Inferior parietal cortex (tissue), 1 donor: ENCODE measurements around the gene ARCN1.
"Not testable (repeated sequence)": the region's sequence is repeated elsewhere in the genome, so short reads cannot be mapped to it uniquely, and the experiment has no call there.

Experiments
- DNase-seq: peaks from one replicate; pipeline ENCODE4 v3.0.0-alpha.2; 2016; ENCODE audit errors: extremely low spot score

Gene ARCN1

DNA sequence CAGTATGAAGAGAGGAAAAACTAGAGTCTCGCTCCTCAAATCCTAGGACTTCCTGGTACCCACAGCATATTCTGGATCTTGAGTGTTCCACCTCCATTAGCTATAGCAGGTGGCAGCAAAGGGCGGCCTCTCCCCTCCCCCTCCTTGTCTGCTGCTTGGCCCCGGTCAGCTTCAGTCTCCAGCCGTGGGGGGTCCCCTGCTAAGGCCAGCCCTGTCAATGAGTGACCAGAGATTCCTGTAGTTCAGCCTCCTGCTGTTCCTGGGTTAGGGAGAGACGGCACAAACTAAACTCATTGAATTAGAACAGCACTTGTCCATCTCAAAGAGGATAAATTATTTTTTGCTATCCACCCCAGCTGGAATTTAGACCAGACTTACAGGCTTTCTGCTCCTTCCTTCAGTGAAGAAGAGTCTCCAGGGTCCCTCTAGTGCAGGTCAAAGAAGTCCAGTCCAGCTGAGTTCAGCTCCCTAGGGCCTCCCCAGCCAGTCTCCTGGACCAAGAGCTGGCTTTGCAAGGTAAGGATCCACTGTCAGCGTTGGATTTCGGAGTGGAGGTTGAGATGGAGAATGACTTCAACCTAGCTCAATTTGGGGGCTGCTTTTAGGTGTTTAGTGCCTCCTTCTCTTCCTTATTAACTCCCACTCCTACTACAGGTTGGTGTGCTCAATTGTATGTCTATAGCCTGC lies 34.1 kb downstream of the ARCN1 start:
- peak; percentile 22 for DNase-seq

DNA sequence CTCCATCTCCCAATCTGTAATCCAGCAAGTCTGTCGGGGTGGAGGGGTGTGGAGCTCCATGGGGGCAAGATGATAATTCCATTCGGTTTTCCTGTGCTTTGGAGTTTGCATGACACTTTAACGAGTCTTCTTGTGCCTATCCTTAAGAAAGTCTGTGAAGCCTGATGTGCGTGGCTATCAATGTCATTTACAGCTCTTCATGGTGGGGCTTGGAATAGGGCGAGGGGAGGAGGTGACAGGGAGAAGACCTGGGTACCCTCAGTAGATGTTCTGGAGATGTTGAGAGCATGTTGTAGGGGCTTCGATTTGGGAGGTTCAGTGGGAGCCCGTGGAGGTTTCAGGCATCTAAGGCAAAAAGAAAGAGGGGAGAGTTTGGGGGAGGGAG lies 34.6 kb downstream of the ARCN1 start:
- DNase-seq, result peak; percentile 22

DNA sequence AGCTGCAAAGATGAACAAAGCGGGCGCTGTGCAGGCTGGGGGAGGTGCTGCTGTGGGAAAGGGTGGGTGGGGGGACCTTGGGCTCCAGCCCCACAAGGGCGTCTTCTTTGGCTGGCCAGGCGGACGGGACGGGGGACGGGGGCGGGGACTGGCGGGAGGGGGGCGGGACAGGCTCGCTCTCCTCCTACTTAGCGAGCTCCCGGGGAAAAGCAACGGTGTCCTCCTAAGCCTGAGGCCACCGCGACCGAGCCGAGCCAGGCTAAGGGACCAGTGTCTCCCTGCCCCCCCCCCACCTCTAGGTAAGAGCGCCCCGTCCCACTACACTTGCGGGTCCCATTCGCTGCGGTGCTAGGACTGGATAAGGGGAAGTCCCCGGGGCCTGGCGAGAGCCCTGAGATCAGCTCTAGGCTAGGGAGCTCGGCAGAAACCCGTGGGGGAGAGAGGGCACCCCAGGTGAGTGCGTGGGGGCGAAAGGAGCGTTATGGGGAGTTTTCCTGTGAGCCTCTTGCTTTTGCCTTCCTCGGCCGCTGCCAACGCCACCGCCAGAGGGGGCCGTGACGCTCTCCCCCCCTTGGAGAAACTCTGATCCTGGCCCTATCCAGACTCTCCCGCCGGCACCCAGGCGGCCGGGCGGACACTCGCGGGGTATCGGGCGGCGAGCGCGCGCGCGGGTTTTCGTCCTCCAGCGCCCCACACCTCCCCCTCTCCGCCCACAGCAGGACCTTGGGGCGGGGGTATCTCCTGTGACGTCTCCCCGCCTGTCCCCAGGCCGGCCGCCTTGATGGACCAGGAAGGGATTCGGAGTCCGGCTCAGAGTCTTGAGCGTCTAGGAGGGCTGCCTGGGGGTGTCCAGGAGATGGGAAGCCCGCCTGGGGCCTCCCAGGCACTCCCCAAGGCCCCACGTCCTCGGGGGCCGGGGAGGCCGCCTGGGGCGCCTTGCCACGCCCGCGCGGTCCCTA lies 35.5 kb downstream of the ARCN1 start, which contains the start of gene PHLDB1:
Gene PHLDB1 (plus strand): TSS at position 215 of the 959 bp plus-strand sequence. CDS start 6,222 bp downstream, outside the sequence.
- DNase-seq, result peak; percentile 44

DNA sequence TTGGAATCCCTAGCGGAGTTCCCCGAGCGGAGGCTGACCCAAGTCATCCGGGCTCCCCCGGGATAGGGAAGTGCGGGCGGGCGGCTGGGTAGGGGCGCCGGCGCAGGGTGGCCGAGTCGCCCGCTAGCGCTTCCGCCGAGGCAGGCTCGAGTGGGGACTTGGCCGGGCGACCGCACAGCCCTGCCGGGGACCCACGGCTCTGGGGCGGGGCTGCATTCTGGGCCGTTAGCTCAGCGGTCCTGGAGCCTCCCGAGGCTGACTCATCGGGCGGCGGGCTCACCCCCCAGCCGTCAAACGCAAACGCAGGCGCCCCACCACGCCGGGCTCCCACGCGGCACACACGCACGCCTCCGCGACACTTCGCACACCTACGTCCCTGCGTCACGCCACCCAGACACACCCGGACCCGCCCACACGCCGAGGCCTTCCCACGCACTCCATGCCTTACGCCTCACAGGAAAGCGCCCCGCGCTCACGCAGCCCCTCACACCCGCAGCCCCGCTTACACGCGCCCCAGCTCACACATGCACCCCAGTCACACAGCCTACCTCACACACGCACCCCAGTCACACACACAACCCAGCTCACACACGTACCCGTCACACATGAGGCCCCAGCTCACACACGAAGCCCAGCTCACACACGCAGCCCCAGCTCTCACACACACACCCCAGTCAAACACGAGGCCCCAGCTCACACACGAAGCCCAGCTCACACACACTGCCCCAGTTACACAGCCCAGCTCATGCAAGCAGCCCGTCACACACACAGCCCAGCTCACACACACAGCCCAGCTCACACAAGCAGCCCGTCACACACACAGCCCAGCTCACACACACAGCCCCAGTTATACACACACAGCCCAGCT lies 36.4 kb downstream of the ARCN1 start:
- peak; percentile 36 for DNase-seq

DNA sequence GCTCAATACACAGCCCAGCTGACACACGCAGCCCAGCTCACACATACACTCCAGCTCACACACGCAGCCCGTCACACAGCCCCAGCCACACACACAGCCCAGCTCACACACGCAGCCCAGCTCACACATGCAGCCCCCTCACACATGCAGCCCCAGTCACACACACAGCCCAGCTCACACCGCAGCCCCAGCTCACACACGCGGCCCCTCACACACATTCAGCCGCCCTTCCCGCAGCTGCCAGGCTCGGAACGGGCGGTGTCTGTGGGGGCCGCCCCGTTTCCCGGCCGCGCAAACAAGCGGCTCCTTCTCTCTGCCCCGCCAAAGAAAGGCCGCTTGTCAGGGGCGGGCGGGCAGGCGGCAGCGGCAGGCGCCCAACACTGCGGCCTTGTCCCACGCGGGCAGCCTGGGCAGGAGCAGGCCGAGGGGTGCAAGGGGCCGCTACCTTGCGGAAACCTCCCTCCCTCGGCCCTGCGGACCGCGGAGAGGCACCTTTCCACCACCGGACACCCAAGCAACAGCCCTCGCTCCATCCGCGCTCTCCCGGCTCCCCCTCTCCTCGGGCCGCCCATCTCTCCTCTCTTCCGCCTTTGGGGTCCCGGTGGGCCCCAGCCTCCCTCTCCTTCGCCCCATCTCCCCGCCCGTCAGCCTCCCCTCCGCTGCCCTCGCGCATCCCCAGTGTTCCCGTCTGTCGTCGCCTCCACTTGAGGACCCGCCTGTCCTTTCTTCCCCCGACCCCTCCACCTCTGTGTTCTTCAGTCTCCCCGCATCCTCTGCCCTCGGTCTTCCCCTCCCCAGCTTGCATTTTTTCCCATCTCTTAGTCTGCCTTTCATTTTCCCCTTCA lies 37.4 kb downstream of the ARCN1 start:
- peak; percentile 51 for DNase-seq

DNA sequence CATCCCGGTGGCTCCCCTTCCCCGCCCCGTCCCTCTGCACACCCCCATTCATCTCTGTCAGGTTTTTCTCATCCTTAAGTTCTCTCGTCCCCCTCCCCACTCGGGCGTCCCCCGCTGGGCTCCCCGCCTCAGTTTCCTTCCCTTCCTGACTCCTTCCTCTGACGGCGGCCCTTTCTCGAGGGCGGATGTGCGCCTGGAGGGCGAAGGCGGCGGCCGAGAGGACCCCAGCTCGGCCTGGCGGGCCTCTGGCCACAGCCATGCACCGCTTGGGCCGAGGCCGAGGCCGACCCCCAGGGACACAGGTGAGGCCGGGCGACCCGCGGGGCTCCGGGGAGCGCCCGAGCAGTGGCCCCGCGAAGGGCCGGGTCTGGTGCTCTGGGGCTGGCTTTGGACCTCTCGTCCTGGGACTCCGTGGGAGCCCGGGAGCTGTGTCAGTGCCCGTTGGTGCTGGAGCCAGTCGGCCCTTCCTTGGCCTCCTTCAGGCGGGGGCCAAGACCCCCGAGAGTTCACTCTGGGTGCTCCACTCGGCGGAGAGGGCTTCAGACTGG lies 38.1 kb downstream of the ARCN1 start:
- no peak for DNase-seq

DNA sequence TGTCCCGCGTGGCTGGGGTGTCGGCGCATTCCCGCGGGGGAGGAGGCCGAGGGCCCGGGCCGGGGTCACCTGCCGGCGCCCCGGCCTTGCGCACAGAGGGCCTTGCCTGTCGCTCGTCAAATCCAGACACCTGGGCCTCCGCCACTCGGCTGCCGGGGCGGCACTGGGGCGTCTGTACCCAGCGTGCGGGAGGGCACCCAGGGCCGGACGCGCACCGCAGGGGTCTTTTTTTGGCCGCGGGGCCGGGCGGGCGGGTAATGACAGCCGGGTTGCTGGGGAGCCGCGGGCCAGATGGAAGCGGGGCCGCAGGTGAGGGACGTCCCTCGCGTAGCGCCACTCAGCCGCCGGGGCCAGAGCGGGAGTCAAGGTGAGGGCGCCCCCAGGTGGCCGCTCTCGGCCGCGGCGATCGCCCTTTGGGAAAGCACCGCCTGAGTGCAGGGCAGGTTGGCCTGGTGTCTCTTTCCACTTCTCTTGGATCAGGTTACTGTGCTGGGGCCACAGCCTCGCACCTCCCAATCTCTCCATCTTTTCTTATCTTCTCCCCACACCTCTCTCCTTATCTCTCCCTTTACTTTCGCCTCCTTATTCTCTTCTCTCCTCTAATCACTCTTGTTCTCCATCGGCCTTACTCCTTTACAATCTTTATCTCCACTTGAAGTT lies 38.7 kb downstream of the ARCN1 start:
- peak; percentile 67 for DNase-seq

DNA sequence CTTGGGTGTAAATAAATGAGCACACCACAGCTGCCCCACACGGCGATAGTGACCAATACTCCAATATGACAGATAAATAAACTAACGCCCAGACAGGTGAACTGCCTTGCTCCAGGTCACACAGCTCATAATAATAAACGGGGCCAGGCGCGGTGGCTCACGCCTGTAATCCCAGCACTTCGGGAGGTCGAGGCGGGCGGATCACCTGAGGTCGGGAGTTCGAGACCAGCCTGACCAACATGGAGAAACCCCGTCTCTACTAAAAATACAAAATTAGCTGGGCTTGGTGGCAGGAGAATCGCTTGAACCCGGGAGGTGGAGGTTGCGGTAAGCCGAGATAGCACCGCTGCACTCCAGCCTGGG lies 39.2 kb downstream of the ARCN1 start:
- not testable (repeated sequence) for DNase-seq

DNA sequence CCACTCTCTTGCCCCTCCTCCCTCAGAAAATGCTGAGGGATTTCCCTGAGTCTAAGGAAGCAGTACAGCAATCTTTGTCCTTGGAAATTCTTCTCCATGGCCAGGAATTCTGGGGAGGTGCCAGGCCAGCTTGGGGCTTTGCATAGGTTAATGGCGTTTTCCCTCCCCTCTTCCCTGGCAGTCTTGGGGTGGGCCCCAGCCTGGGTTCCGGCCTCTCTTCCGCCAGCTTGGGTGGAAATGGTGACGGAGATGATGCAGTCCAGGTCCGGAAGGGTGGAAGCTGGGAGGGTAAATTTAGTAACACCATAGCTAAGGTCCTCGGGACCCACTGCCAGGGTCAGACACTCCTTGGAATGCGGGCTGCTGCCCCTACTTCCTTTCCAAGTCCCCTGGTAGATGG lies 40.2 kb downstream of the ARCN1 start:
- DNase-seq, result no peak

DNA sequence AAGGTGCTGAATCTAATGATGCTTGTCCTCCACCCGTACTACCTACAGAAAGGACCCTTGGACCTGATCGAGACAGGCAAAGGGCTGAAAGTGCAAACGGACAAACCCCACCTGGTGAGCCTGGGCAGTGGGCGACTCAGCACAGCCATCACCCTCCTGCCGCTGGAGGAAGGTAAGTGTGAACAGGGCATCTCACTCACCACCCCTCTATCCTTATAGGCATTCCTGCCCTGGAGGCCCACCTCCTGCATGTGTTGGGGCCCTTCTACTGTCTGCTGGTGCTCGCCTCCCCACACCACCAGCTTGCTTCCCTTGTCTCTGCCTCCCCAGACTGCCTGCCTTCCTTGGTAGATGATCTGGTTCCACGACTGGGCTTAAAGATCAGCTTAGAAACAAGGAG lies 42.3 kb downstream of the ARCN1 start:
- no peak for DNase-seq

DNA sequence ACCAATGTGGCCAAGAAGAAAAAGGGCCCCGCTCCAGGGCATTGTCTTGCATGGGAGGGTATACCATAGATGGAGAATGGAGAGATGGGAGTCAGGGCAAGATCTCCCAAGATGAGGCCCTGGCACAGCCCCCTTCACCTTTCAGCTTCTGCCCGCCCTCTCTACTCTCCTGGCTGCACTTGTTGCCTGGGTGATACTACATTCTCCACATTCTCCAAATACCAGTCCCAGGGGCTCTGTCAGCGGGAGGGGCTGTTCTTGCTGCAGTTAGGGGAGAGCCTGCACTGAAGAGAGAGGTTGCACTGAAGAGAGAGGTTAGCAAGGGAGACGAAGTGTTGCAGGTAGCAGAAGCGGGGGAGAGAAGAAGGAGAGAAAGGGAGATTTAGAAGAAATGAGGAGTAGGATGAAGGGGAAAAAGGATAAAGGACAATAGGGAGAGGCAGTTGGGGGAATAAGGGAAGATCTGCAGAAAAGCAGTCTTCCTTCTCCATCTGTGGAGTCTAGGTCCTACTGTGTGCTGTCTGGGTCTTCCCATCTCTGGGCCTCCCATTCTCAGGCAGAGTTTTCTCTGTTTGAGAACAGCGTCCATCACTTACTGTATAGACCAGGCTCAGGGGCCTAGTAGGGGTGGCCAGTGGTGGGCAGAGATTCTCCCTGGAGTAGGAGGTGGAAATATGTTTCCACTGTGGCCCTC lies 43.2 kb downstream of the ARCN1 start:
- DNase-seq, result no peak

DNA sequence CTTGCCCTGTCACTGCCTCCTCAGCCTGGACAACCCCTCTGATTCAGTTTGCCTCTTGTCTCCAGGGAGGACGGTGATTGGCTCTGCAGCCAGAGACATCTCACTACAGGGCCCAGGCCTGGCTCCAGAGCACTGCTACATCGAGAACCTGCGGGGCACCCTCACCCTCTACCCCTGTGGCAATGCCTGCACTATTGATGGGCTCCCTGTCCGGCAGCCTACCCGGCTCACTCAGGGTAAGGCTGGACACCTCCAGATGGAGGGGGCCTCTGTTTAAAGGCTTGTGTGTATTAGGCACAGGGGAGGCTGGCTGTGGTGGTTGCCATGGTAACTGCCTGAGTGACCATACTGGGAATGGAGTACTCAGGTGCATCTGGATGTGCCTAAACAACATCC lies 43.8 kb downstream of the ARCN1 start:
- DNase-seq, result no peak

DNA sequence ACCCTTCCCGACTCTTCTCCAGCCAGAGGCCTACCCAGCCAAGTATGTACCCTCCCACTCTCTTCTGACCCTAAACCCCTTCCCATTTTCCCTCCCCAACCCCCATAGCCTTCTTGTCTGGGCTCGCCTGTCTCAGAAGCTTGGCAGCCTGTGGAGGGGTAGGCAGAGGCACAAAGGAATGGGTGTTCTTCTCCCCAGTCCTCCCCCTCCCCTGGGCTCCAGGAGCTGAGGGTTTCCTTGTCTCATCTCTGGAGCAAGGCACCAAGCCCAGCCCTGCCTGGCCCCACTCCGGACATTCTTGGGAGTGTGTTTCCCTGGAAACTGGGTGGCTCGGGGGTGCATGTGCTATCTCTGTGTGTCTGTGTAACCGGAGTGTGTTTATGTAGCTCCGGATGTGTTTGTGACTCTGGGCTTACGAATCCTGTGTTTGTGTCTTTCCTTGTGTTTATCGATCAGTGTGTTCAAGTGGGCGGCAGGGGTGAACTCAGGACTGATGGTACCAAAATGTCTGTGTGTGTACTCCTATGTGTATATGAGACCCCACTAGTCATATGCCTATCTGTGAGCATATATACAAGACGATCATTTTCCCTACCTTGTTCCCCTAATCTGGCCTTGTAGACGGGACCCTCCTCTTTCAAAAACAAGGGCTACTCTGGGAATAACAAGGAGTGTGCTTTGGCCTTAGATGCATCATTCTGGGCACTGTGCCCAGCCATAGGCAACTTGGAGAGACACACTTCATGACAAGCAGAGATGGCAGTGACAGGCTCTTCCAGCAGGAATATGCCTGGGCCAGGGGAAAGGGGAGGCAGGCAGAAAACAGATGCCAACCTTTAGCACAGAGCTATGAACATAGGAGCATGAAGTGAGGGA lies 46.1 kb downstream of the ARCN1 start:
- peak; percentile 59 for DNase-seq

DNA sequence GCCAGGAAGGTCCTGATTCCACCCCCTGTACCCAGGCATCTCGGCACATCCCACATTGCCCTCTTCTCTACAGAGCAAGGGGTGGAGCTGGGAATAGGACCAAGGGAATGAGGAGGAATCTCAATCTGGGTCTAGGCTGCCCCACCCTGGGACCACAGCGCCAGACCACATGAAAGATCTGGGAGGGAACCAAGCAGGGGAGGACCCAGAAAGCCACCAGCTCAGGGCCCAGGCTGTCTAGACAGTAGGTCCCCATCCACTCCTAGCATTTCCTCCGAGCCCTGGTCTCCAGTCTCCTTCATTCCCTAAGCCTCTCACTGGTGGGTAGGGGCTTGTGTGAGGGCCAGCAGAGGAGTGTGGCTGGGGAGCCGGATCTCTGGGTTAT lies 46.8 kb downstream of the ARCN1 start:
- DNase-seq, result no peak

DNA sequence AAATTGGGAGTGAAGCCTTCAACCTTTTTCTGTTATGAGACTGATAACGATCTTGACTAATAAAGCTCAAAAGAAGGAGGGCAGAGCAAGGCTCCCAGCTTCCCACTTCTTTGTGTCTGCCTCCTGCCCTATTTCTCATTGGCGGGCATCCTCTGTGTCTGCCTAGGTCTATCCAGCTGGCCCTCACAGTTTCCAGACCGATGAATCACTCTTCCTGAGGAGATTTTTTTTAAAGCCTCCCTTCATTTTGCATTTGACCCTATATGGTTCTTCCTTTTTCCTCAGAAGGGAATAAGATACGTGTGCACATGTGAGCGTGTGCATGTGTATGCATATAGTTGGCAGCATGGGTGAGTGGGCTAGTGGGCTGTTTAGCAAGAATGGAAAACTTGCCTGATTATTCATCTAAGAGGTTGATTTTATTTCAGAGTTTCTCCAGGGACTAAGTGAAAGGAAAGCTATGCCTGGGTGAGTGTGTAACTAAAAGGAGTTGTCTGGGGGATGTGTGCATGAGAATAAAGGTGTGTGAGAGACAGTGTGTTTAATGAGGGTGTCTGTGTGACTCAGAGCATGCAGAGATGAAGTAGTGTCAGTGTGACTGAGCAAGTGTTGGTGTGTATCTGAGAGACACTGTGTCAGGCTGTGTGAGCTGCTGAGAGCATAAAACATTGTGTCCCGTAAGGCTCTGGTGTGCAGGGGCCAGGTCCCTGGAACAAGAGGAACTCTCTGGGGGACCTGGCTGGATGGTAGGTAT lies 47.4 kb downstream of the ARCN1 start:
- DNase-seq, result peak; percentile 53

DNA sequence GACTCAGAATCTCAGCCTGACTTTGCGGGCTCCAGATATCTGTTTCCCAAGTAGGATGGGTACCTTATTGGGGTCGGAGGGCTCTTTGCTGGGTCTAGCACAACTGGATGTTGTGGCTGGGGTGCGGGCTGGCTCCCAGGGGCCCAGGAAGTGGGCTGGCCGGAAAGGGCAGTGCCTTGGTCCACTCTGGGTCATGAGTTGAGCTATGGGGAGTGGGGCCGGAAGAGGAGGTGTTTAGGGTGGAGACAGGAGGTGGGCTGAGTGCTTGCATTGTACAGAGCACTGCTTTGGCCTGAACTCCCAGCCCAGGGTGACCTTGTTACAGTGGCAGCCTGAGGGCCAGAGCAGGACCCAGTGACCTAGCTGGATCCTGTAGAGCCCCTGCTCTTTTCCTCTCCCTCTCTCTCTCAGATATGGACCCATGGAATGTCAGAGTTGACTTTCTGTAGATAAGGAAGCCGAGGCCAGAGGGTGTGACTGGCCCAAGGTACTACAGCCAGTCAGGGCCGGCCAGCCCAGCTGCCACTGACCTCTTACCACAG lies 48.4 kb downstream of the ARCN1 start:
- DNase-seq, result no peak

DNA sequence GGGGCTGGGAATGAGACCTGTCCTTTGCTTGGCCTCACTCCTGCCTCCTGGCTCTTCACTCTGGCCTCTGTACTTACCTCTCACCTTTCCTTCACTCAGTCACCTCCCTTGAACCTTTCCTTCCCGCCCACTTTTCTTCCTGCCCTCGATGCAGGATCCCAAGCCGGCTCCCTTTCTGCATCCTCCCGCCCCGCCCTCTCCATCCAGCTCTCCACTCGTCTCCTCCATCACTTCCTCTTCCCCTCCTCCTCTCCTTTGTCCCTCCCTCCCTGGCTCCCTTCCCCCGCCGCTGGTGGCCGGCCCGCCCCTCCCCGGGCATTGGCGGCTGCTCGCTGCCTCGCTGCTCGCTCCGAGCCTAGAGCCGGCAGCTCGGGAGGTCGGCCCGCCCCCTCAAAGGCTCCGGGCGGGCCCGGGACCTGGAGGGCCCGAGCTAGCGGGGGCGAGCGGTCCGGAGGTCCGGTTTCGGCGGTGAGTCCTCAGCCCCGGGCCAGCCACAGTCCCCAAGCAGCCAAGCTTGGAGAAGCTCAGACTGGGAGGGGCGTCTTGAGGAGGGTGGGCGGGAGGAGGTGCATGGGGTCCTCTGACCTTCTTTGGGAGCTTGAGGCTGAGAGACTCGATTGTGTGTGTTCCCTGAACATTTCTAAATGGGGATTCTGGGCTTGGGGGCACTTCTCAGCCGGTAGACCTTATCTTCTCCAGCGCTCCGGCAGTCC lies 49.0 kb downstream of the ARCN1 start:
- DNase-seq, result peak; percentile 79
